AG10803 (cell line): Measurements from ENCODE around the gene GALNT7.

Experiments used
- DNase-seq: peaks from one replicate; pipeline ENCODE4 v3.0.0; 2010; ENCODE audit warnings: low read depth
- H3K4me3 ChIP-seq: 2 replicates; pipeline ENCODE4 v1.5.1; 2011; ENCODE audit warnings: mild to moderate bottlenecking, low read length, control low read depth
- CTCF ChIP-seq: conservative IDR thresholded peaks from 2 replicates; pipeline ENCODE4 v1.5.1; 2011; ENCODE audit warnings: mild to moderate bottlenecking, low read length, control low read depth, inconsistent platforms

Gene GALNT7

GRCh38 chr4:173211222-173211621 lies 42.6 kb downstream of the GALNT7 start:
- no peak overlapping the region for H3K4me3 ChIP-seq
- TF ChIP-seq CTCF = no peak
- DNase-seq = no peak

- H3K4me3 ChIP-seq = no peak overlapping the region
- DNase-seq = peak; percentile 50
- no peak for TF ChIP-seq CTCF
Measured at GRCh38 chr4:173211838-173212237, 43.2 kb downstream of the GALNT7 start.

- H3K4me3 ChIP-seq = no peak overlapping the region
- DNase-seq = no peak
- no peak for TF ChIP-seq CTCF
Measured at GRCh38 chr4:173212379-173212778, 43.8 kb downstream of the GALNT7 start.

GRCh38 chr4:173213296-173213695 lies 44.7 kb downstream of the GALNT7 start:
- DNase-seq = no peak
- H3K4me3 ChIP-seq = no peak overlapping the region
- TF ChIP-seq CTCF = no peak

- no peak for TF ChIP-seq CTCF
- H3K4me3 ChIP-seq = no peak overlapping the region
- no peak for DNase-seq
Measured at GRCh38 chr4:173214231-173214630, 45.6 kb downstream of the GALNT7 start.

- DNase-seq = peak; percentile 59
- TF ChIP-seq CTCF = no peak
- no peak overlapping the region for H3K4me3 ChIP-seq
Measured at GRCh38 chr4:173214661-173215060, 46.0 kb downstream of the GALNT7 start.

GRCh38 chr4:173217075-173217474 lies 48.5 kb downstream of the GALNT7 start:
- no peak for TF ChIP-seq CTCF
- no peak for DNase-seq
- no peak overlapping the region for H3K4me3 ChIP-seq
